Ishikawa (cell line): ENCODE results near the gene FAM13B.

ENCODE experiments used
- CEBPB ChIP-seq: IDR thresholded peaks from 2 replicates; pipeline ENCODE4 v1.6.1; 2012
- CREB1 ChIP-seq: IDR thresholded peaks from 2 replicates; pipeline ENCODE4 v1.6.1; 2012; ENCODE audit warnings: low read depth
- EGR1 ChIP-seq: IDR thresholded peaks from 2 replicates; pipeline ENCODE4 v1.6.1; 2012
- EP300 ChIP-seq: IDR thresholded peaks from 2 replicates; pipeline ENCODE4 v1.6.1; 2012; ENCODE audit warnings: borderline replicate concordance
- FOXM1 ChIP-seq: IDR thresholded peaks from 2 replicates; pipeline ENCODE4 v1.6.1; 2012; ENCODE audit warnings: low read depth, borderline replicate concordance
- MAX ChIP-seq: IDR thresholded peaks from 2 replicates; pipeline ENCODE4 v1.6.1; 2012
- NFIC ChIP-seq: IDR thresholded peaks from 2 replicates; pipeline ENCODE4 v1.6.1; 2012
- RAD21 ChIP-seq: IDR thresholded peaks from 2 replicates; pipeline ENCODE4 v1.6.1; 2012; ENCODE audit warnings: low read depth
- REST ChIP-seq: IDR thresholded peaks from 2 replicates; pipeline ENCODE4 v1.6.1; 2012; ENCODE audit warnings: low read depth, mild to moderate bottlenecking
- TAF1 ChIP-seq: IDR thresholded peaks from 2 replicates; pipeline ENCODE4 v1.6.1; 2012; ENCODE audit warnings: low read depth, mild to moderate bottlenecking
- TCF12 ChIP-seq: IDR thresholded peaks from 2 replicates; pipeline ENCODE4 v1.6.1; 2012; ENCODE audit warnings: low read depth
- TEAD4 ChIP-seq: IDR thresholded peaks from 2 replicates; pipeline ENCODE4 v1.6.1; 2012
- YY1 ChIP-seq: IDR thresholded peaks from 2 replicates; pipeline ENCODE4 v1.6.1; 2012; ENCODE audit warnings: low read depth
- TF ChIP-seq, protein P1 (sequence below): IDR thresholded peaks from 2 replicates; pipeline ENCODE4 v1.6.1; 2012

DNA sequence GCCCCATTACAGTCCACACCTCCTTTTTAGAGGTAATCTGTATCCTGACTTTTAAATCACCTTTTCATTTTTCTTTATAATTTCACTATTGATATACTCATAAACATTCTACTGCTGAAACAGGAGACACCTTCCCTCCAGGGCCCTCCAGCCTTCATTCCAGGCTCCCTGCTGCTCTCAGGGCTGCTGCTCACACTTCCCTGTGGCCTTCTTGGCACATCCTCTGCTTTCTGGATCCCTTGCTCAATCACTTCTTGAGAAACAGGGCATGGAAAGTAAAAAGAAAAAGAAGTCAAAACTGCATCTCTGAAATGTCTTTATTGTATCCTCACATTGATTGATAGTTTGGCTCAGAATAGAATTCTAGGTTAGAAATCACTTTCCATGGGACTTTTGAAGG is 31.6 kb upstream of the FAM13B start:
- TF ChIP-seq CEBPB: no peak
- TF ChIP-seq EP300: no peak
- TF ChIP-seq YY1: no peak
- no peak for TF ChIP-seq REST
- TF ChIP-seq TAF1: no peak
- no peak for TF ChIP-seq EGR1
- TF ChIP-seq, protein P1, sequence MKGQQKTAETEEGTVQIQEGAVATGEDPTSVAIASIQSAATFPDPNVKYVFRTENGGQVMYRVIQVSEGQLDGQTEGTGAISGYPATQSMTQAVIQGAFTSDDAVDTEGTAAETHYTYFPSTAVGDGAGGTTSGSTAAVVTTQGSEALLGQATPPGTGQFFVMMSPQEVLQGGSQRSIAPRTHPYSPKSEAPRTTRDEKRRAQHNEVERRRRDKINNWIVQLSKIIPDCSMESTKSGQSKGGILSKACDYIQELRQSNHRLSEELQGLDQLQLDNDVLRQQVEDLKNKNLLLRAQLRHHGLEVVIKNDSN: no peak
- TF ChIP-seq RAD21: no peak
- TF ChIP-seq MAX: no peak
- TF ChIP-seq FOXM1: no peak
- no peak for TF ChIP-seq TEAD4
- TF ChIP-seq CREB1: no peak
- TF ChIP-seq NFIC: no peak
- no peak for TF ChIP-seq TCF12
